HepG2 (cell line): Measurements from ENCODE around the gene ACAT2. TPM values are rescaled to one million over a fixed set of nuclear protein-coding genes. Genes with fewer than 3 reads are reported as not detected.

Experiments used
- AGO1 ChIP-seq: fragments of 200-400 bp; formaldehyde crosslinking; IDR thresholded peaks from 2 replicates; pipeline ENCODE4 v1.6.1; 2017; ENCODE audit warnings: mild to moderate bottlenecking, low read depth, low read length, moderate library complexity; ENCODE audit not compliant: poor library complexity, severe bottlenecking
- AGO2 ChIP-seq: fragments of 200-400 bp; formaldehyde crosslinking; optimal IDR thresholded peaks from 2 replicates; pipeline ENCODE3; 2017; ENCODE audit warnings: mild to moderate bottlenecking, low read depth, low read length, moderate library complexity
- ARNT2 ChIP-seq: sonication (generic); formaldehyde crosslinking; IDR thresholded peaks from 2 replicates; pipeline ENCODE4 v1.8.0; 2022; ENCODE audit warnings: mild to moderate bottlenecking, low read depth, missing genetic modification reagents, moderate library complexity
- ATF6 ChIP-seq: sonication (generic); formaldehyde crosslinking; conservative IDR thresholded peaks from 2 replicates; pipeline ENCODE4 v1.4.0; 2020; ENCODE audit warnings: missing genetic modification reagents
- E2F5 ChIP-seq: sonication (generic); formaldehyde crosslinking; conservative IDR thresholded peaks from 2 replicates; pipeline ENCODE4 v1.4.0; 2020; ENCODE audit warnings: missing genetic modification reagents
- ELF1 ChIP-seq: sonication (generic); formaldehyde crosslinking; IDR thresholded peaks from 2 replicates; pipeline ENCODE4 v1.4.0; 2020; ENCODE audit warnings: missing genetic modification reagents
- ETV6 ChIP-seq: sonication (generic); formaldehyde crosslinking; conservative IDR thresholded peaks from 2 replicates; pipeline ENCODE4 v1.4.0; 2020; ENCODE audit warnings: missing genetic modification reagents
- FOXA3 ChIP-seq: IDR thresholded peaks from 2 replicates; pipeline ENCODE4 v1.6.1; 2016; ENCODE audit warnings: missing genetic modification reagents, missing compliant biosample characterization
- HNF1A ChIP-seq, 2 experiments: sonication (generic) in 1 of 2; formaldehyde crosslinking in 1 of 2; IDR thresholded peaks; 2 replicates each; pipeline versions ENCODE4 v1.4.0 to v1.6.1; 2016 to 2020; ENCODE audit warnings: borderline replicate concordance in 1 of 2, low read depth in 1 of 2, mild to moderate bottlenecking in 1 of 2, missing genetic modification reagents in 1 of 2
- MATR3 ChIP-seq: sonication (generic); formaldehyde crosslinking; IDR thresholded peaks from 2 replicates; pipeline ENCODE4 v1.4.0; 2020; ENCODE audit warnings: missing genetic modification reagents
- MTF1 ChIP-seq: sonication (generic); formaldehyde crosslinking; IDR thresholded peaks from 2 replicates; pipeline ENCODE4 v1.5.0; 2020; ENCODE audit warnings: missing genetic modification reagents
- SOX5 ChIP-seq: IDR thresholded peaks from 2 replicates; pipeline ENCODE4 v1.6.1; 2016; ENCODE audit warnings: borderline replicate concordance
- SSRP1 ChIP-seq: IDR thresholded peaks from 2 replicates; pipeline ENCODE4 v1.6.1; 2016; ENCODE audit warnings: control low read depth
- U2AF2 ChIP-seq: fragments of 200-400 bp; formaldehyde crosslinking; IDR thresholded peaks from 2 replicates; pipeline ENCODE4 v1.6.1; 2017; ENCODE audit warnings: low read depth, mild to moderate bottlenecking, low read length
- ZBTB44 ChIP-seq: sonication (generic); formaldehyde crosslinking; IDR thresholded peaks from 2 replicates; pipeline ENCODE4 v1.4.0; 2020; ENCODE audit warnings: missing genetic modification reagents
- ZC3H13 ChIP-seq: sonication (generic); formaldehyde crosslinking; IDR thresholded peaks from 2 replicates; pipeline ENCODE4 v1.8.1; 2023; ENCODE audit warnings: mild to moderate bottlenecking, missing genetic modification reagents, moderate library complexity
- ZFX ChIP-seq: sonication (generic); formaldehyde crosslinking; IDR thresholded peaks from 2 replicates; pipeline ENCODE4 v1.4.0; 2020; ENCODE audit warnings: mild to moderate bottlenecking, low read depth, missing genetic modification reagents, moderate library complexity
- ZNF3 ChIP-seq: IDR thresholded peaks from 2 replicates; pipeline ENCODE4 v1.7.0; 2017; ENCODE audit warnings: inconsistent platforms
- ZNF317 ChIP-seq: sonication (generic); formaldehyde crosslinking; IDR thresholded peaks from 2 replicates; pipeline ENCODE4 v1.5.0; 2020; ENCODE audit warnings: mild to moderate bottlenecking, missing genetic modification reagents
- ZNF547 ChIP-seq: sonication (generic); formaldehyde crosslinking; IDR thresholded peaks from 2 replicates; pipeline ENCODE4 v1.5.1; 2020; ENCODE audit warnings: mild to moderate bottlenecking, missing genetic modification reagents
- ZSCAN21 ChIP-seq: sonication (generic); formaldehyde crosslinking; IDR thresholded peaks from 2 replicates; pipeline ENCODE4 v1.8.0; 2022; ENCODE audit warnings: mild to moderate bottlenecking, missing genetic modification reagents, moderate library complexity, borderline replicate concordance
- polyA plus RNA-seq, 8 experiments: library from polyadenylated mRNA; depleted of rRNA in 3 of 8; stranded (reverse) in 7 of 8; unstranded in 1 of 8; fragments of >200 nt; fragmentation: Illumina TruSeq in 4 of 8; extraction: Trizol in 4 of 8; gene quantifications; 2 replicates each; pipeline versions ENCODE4 v1.2.1 to v1.2.3, GENCODE V29; 2011 to 2016; ENCODE audit warnings: low read depth in 4 of 8, missing spikeins in 1 of 8, mixed read lengths in 1 of 8; ENCODE audit not compliant: insufficient read depth in 1 of 8
- total RNA-seq, 5 experiments: library from RNA; depleted of rRNA; stranded (reverse); fragments of >200 nt; fragmentation: Illumina TruSeq; extraction: Trizol; gene quantifications; 2 replicates each; pipeline ENCODE4 v1.2.3, GENCODE V29; 2016; ENCODE audit warnings: low read depth in 1 of 5

The ACAT2 gene
- total and polyA plus RNA-seq, 2 of the 13 experiments (the other 11 are each of a cell fraction or from before 2014, with no cell fraction given) = 121 to 534 TPM

GRCh38 chr6:159727717-159728445, 34.0 kb upstream of the ACAT2 start (continued):
- TF ChIP-seq ARNT2 (0 out of 2 replicates have a peak, but pooled peaks have one; percentile 11), ZFX (CRISPR knock-in tag) (peak; percentile 50), FOXA3 (CRISPR knock-in tag) (0 out of 2 replicates have a peak, but pooled peaks have one; percentile 8), ZSCAN21 (CRISPR knock-in tag) (peak; percentile 3; the same call in 1 of the 2 replicates), E2F5 (peak; percentile 71; the same call in 1 of the 2 replicates), AGO1 (peak; percentile 68), ATF6 (CRISPR knock-in tag) (no peak), ZNF547 (CRISPR knock-in tag) (0 out of 2 replicates have a peak, but pooled peaks have one; percentile 7), ZC3H13 (CRISPR knock-in tag) (no peak), ETV6 (no peak), U2AF2 (no peak), ELF1 (no peak), MTF1 (CRISPR knock-in tag) (0 out of 2 replicates have a peak, but pooled peaks have one; percentile 33), ZBTB44 (CRISPR knock-in tag) (0 out of 2 replicates have a peak, but pooled peaks have one; percentile 23), ZNF317 (CRISPR knock-in tag) (0 out of 2 replicates have a peak, but pooled peaks have one; percentile 26), HNF1A (IDR thresholded peaks at IDR 0.05; ENCODE audit: low read depth) (no peak), HNF1A (CRISPR knock-in tag; IDR thresholded peaks at IDR 0.05; ENCODE audit: borderline replicate concordance) (no peak), MATR3 (CRISPR knock-in tag) (no peak), SSRP1 (CRISPR knock-in tag) (0 out of 2 replicates have a peak, but pooled peaks have one; percentile 35), ZNF3 (CRISPR knock-in tag) (0 out of 2 replicates have a peak, but pooled peaks have one; percentile 14), AGO2 (peak; percentile 47), SOX5 (CRISPR knock-in tag) (no peak; the same call in 1 of the 2 replicates)
